NCI-H748 treated with DMSO at 0.1 percent for 48 hours (cell line): ENCODE measurements around the gene ADD1.

ENCODE experiments used
- DNase-seq: peaks from one replicate; lab custom pipeline; 2025; lab: John Stamatoyannopoulos, UW

The ADD1 gene

GRCh38 chr4:2859514-2859913 is 15.9 kb downstream of the ADD1 start:
- no peak for DNase-seq

- no peak for DNase-seq
Measured at GRCh38 chr4:2860391-2861348, 17.0 kb downstream of the ADD1 start.

DNA sequence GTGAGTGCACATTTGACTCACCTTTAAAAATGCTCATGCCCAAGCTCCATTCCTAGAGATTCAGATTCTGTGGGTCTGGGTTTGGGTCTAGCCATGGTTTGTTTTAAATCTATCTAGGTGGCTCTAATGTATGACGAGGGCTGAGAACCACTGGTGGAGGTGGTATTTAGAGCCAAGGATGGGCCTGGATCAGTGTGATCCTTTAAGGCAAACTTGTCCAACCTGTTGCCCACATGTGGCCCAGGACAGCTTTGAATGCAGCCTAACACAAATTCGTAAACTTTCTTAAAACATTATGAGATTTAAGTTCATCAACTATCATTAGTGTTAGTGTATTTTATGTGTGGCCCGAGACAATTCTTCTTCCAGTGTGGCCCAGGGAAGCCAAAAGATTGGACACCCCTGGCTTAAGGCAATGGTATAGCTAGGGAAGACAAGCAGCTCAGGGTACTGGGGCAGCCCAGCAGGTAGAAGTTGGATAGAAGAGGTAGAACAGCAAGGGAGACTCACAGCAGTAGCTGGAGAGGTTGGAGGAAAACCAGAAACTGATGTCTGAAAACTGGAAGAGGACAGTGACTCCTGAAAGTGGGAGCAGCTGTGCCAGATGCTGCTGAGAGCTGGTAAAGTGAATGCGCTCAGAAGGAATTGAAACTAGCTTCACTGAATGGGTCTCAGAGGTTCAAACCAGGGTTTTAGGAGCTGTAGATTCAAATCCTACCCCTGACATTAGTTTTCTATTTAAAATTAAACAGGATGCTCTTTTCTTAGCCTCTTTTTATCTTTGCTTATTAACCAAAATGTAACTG is 18.2 kb downstream of the ADD1 start:
- DNase-seq = no peak

- no peak for DNase-seq
Measured at GRCh38 chr4:2862528-2862927, 18.9 kb downstream of the ADD1 start.

GRCh38 chr4:2863649-2864048 is 20.0 kb downstream of the ADD1 start:
- DNase-seq = no peak

DNA sequence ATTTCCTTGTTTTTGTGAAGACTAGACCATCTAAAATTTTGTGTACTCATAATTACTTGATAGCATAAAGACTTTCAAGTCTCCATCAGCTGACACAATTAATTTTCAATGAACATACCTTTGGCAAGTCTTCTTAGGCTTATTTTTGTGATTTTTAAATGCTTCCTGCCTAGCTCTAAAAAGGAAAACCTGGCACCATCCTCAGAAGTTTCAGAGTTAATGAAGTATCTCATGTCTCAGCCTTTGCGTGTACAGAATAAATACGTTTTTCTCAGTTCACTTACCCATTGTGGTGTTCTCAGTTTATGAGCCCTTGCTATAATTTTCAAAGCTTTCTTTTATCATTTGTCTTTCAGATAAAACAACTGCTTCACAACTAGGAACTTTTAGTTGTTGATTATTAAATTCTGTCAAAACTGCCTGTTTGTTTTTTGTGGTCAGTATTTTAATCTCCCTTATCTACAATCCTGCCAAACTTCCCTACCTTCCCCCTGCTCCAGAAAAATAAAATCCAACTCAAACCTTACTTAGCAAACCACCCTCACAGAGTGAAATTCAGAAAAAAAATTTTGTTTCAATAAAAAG is 21.6 kb downstream of the ADD1 start:
- no peak for DNase-seq

- no peak for DNase-seq
Measured at GRCh38 chr4:2866160-2866861, 22.7 kb downstream of the ADD1 start.

DNA sequence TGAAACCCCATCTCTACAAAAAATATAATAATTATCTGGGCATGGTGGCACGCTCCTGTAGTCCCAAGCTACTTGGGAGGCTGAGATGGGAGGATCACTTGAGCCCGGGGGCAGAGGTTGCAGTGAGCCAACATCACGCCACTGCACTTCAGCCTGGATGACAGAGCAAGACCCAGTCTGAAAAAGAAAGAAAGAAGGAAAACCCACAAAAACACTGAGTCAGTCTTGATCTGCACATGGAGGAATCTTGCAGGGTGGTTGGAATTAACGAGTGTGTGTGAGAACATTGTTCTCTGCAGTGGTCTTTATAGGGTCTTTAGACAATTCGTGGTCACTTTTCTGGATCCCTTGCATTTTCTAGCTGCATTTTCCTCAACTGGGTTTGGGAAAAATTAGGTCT is 23.2 kb downstream of the ADD1 start:
- DNase-seq = no peak

DNA sequence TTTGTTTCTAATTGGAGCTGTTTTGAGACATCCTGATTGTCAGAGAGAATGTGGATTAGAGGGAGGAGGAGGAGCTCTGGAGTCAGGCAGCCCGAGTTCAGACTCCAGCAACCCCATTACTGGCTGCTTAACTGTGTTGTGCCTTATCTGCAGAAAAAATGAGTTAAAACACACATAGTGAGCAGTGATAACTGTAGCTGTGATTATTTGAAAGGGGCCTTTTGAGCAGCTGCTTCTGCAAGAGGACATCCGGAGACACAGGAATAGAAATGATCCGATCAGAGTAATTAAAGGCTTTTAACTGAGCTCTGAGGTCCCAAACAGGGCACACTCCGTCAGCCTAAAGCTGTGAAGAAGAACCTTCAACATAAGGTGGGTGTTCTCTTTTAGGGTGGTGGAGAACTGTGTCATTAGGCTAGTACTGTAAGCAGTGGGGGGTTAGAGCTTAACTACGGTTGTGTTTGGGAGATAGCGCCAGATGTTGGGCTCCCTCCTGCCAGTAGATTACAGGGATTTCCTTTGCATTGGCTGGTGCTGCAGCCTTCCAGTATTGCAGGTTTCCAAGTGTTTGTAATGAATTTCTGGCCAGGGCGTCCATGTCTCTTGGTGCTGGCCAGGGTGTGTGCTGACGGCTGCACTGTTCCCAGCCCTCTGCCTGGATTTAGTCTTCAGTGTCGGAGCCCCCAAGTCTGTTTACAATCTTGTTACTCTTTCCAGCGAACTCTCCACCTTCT is 24.3 kb downstream of the ADD1 start:
- DNase-seq = no peak

- DNase-seq = no peak
Measured at GRCh38 chr4:2868877-2869487, 25.3 kb downstream of the ADD1 start.

DNA sequence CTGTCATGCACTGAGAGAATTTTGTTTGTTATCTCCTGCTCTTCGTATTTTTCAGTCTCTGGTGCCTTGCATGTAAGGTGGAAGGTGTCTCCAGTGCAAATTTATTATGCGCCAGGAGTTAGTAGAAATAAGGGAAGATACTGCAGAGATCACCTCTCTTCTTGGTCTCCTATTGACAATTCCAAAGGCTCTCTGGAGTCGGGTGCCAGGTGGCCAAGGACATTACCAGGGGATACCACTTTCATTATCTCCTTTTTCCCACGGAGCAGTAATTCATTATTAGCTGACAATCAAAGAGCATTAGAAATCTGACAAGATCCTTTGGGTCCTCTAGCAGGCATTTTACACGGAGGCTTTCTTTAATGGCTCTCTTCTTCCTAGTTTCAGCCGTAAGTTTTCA is 26.0 kb downstream of the ADD1 start:
- DNase-seq = no peak

DNA sequence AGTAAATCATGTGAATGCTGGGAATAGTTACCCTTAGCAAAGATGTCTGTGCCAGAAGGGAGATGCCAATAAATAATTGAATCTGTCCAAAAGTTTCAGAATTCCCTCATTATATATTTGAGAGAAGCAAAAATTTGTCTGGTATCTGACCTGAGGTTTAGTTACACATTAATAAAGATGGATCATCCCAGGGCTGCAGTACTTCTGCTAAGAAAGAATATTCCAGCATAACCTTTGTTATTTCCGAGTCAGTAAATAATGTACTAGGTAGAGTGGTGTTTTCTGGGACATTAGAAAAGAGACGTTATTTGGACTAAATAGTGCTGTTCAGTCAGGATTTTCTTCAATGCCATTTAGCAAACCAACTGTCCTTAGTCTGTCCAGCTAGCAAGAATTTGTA is 26.4 kb downstream of the ADD1 start:
- no peak for DNase-seq

- DNase-seq = no peak
Measured at GRCh38 chr4:2871466-2871865, 27.8 kb downstream of the ADD1 start.

- DNase-seq = no peak
Measured at GRCh38 chr4:2871911-2872310, 28.3 kb downstream of the ADD1 start.

- DNase-seq = no peak
Measured at GRCh38 chr4:2873329-2873728, 29.7 kb downstream of the ADD1 start.

DNA sequence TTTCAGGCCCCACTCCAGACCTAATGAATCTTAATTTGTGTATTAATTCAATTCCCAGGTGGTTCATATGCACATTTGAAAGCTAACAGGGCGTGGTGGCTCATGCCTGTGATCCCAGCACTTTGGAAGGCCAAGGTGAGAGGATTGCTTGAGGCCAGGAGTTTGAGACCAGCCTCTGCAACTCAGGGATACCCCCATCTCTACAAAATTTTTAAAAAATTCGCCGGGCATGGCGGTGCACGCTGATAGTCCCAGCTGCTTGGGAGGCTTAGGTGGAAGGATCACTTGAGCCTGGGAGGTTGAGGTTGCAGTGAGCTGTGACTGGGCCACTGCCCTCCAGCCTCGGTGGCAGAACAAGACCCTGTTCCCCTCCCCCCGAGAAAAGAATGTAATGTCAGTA is 31.2 kb downstream of the ADD1 start:
- no peak for DNase-seq

- no peak for DNase-seq
Measured at GRCh38 chr4:2875556-2875955, 31.9 kb downstream of the ADD1 start.

DNA sequence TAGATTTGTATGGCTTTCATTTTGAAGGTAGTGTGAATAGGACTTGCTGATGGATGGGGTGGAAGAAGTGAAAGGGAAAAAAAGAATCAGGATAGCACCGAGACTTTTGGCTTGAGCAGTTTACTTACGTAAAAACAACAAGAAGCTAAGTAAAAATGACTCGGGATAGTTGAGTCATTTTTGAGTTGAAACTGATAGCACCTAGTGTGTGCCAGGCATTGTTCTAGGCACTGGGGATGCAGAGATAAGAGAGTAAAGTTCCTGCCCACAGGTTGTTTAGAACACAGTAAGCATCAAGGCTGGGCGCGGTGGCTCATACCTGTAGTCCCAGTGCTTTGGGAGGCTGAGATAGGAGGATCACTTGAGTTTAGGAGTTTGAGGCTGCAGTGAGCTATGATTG is 34.7 kb downstream of the ADD1 start:
- no peak for DNase-seq

DNA sequence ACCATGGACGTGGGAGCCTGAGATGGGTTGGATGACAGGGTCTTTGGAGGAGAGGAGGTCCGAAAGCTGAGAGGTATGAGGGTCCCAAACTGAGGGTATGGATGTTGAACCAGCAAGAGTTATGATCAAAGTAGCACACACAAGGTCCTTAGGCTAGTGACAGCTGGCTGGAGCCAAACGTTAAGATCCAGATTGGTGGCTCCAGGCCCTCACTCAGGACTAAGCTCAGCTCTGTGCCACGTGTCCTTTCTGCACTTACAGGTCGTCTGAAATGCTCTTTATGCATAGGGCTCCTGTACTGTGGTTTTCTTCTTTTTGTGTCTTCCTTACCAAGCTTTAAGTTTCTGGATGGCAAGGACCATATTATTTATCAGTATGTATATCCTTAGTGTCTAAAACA is 35.4 kb downstream of the ADD1 start:
- no peak for DNase-seq

DNA sequence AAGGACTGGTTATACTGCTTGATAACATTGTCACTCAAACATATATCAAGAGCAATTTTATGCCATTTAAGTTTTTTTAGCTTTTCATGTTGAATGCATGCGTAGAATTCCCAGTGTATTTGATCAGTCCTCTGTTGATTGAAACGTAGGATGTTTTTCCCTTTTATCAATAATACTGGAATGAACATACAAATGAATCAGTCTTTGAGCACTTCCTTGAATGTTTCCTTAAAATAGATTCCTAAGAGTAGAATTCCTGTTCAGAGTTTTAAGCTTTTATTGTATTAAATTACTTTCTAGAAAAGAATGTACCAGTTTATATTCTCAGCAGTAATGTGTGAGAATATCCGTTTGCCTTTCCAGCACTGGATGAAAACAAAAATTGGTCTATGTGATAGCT is 37.8 kb downstream of the ADD1 start:
- no peak for DNase-seq

DNA sequence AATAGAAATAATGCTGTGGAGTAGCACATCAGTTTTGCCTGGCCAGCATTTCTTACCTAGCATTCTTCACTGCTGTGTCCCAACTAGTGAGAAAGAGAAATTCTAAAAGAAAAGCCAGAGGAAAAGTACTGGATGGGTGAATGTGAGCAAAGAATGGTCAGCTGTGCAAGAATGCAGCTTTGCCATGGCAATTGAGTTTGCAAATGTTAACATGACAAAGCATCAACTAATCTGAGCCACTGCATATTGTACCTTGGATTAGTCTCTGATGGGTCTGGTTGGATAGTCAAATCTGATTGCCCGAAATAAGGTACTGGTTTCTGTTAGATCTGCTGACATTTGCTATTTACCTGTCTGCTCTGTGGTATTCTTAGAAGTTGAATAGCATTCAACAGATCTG is 38.7 kb downstream of the ADD1 start:
- no peak for DNase-seq
